AG09319 (cell line): ENCODE results near the gene BCKDHB.
A peak's percentile ranks its signal among the peaks of the same experiment; 100 is the strongest.

Experiments used
- DNase-seq: peaks from one replicate; pipeline ENCODE4 v3.0.0-alpha.2; 2010; ENCODE audit warnings: low read depth; ENCODE audit errors: extremely low read depth
- CTCF ChIP-seq: IDR thresholded peaks from 2 replicates; pipeline ENCODE4 v1.5.1; 2011; ENCODE audit warnings: low read depth, mild to moderate bottlenecking, inconsistent platforms, low read length, moderate library complexity

The BCKDHB gene

GRCh38 chr6:80151635-80152034, 45.2 kb downstream of the BCKDHB start:
- DNase-seq, result no peak

GRCh38 chr6:80154160-80154559, 47.7 kb downstream of the BCKDHB start:
- TF ChIP-seq CTCF, result no peak
- DNase-seq, result no peak

More at GRCh38 chr6:80151635-80152034, 45.2 kb downstream of the BCKDHB start:
- no peak for TF ChIP-seq CTCF

- no peak for DNase-seq
- TF ChIP-seq CTCF, result no peak
These were observed 49.8 kb downstream of the BCKDHB start for GRCh38 chr6:80156221-80156620.

- DNase-seq, result no peak
- no peak for TF ChIP-seq CTCF
These were observed 52.1 kb downstream of the BCKDHB start for GRCh38 chr6:80158478-80158989.

GRCh38 chr6:80161434-80161833, 55.0 kb downstream of the BCKDHB start:
- TF ChIP-seq CTCF, result no peak
- no peak for DNase-seq

- DNase-seq, result peak; percentile 16
- TF ChIP-seq CTCF, result no peak
These were observed 57.3 kb downstream of the BCKDHB start for GRCh38 chr6:80163754-80164187.

- DNase-seq, result no peak
- TF ChIP-seq CTCF, result no peak
These were observed 58.7 kb downstream of the BCKDHB start for GRCh38 chr6:80165143-80165542.
